HL-60/S4 treated with phorbol 12-myristate 13-acetate at 8.2 ng/mL for 4 days and 3 days (cell line): Measurements from ENCODE around the gene CEP72.
"Not testable (repeated sequence)": the region's sequence is repeated elsewhere in the genome, so short reads cannot be mapped to it uniquely, and the experiment has no call there.

ENCODE experiments used
- in situ Hi-C: fragments of 300-500 bp; cut with MboI; formaldehyde crosslinking; loops from 2 replicates; pipeline ENCODE4 v1.15.0; 2022; ENCODE audit warnings: low sequenced_read_pairs

CEP72 gene

DNA sequence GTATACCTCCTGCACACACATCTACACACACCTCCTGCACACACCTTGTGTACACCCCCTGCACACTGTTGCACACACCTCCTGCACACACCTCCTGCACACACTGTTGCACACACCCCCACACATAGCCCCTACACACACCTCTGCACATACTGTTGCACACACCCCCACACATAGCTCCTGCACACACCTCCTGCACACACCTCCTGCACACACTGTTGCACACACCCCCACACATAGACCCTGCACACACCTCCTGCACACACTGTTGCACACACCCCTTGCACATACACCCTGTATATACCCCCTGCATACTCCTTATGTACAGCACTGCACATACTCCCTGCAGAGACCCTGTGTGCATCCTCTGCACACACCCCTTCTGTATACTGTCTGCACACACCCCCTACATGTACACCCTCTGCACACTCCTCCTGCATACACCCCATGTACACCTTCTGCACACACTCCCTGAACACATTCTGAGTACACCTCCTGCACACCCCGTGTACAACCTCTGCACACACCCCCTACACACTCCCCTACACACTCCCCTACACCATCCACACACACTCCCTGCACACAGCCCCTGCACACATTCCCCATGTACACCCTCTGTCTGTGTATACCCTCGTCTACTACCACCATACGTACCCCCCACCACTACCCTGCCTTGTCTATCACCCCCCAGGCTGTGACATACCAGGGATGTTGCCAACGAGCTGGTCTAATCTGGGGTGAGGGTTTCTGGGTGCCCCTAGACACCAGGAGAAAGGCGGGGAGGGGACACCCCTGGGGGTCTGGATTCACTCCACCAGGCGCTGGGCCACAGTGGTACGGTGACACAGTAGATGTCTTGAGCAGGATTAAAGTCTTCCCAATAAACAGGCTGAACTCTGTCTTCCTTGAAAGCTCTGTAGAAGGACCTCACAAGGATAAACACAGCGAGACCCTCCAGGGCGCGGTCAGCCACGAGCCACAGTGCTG, 1.1 kb upstream of the CEP72 start:
- in situ Hi-C loops = no loop called here

DNA sequence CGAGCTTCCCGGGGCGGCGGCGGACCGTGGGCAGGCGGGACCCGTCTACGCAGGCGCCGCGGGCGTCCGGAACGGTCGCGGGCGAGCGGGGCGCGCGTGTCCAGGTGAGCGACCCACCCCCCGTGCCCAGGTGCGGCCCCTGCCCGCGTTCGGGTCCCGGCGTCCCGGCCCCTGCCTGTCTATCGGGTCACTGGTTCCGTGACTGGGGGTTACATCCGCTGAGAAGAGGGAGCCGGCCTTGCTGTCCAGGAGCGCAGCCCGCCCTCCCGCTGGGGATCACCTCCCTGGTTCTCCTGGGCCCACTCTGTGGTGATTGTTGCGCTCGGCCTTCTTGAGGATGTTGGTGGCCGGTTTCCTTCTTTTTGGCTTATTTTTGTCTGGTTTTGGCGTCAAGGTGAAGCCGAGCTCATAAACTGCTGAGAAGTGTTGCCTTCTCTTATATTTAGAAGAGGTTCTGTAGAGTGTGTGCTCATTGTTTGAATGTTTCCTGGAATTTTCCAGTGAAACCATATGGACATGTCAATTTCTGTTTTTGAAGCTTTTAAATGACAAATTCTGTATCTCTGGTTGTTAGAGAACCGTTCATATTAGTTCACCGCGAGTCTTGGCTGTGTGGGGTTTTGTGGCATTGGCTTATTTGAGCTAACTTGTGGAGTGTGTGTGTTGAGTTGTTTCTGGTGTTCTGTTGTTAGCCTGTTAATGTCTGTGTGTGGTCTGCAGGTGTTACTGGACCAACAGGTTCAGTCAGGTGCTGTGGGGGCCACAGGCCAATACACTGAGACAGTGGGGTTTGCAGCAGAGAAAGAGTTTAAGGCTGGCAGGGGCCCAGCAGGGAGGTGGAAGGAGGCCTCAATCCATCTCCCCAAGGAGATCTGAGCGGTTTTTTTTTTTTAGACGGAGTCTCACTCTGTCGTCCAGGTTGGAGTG, 621 bp downstream of the CEP72 start:
- in situ Hi-C loops = no loop called here

- in situ Hi-C loops = no loop called here
Observed at GRCh38 chr5:616484-617039, 4.4 kb downstream of the CEP72 start.

DNA sequence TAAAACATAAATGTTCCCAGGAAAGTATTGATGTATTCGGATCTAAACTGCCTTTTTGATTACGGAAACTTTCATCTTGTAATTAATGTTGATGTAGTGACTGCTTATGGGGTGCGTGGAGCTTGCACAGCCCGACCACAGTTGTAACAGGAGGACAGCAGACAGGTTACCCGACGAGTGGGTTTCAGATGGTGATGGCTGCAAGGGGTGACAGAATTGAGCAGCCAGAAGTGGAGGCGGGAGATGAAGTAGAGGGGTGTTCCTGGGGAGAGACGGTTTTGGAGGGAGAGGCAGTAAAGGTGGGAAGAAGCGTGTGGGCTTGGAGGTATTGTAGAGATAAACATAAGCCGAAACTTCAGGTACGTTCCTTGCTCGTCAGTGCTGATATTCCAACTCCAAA, 5.8 kb downstream of the CEP72 start:
- in situ Hi-C loops = no loop called here

GRCh38 chr5:618450-618849, 6.3 kb downstream of the CEP72 start:
- in situ Hi-C loops = no loop called here

DNA sequence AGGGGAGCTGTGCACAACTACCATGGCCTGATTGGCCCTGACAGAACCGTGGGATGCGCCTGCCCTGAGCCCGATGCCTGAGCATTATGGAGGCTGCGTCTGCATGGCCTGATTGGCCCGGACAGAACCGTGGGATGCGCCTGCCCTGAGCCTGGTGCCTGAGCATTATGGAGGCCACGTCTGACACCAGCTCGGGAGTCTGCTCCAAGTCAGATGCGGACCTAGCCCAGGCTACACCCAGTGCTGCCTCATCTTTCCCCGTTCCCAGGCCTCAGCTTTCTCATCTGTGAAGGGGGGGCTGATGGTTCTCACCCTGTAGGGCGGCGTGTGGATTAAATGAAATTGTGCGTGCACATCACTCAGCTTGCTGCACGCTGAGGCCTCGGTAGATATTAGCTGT, 7.3 kb downstream of the CEP72 start:
- in situ Hi-C loops = no loop called here

DNA sequence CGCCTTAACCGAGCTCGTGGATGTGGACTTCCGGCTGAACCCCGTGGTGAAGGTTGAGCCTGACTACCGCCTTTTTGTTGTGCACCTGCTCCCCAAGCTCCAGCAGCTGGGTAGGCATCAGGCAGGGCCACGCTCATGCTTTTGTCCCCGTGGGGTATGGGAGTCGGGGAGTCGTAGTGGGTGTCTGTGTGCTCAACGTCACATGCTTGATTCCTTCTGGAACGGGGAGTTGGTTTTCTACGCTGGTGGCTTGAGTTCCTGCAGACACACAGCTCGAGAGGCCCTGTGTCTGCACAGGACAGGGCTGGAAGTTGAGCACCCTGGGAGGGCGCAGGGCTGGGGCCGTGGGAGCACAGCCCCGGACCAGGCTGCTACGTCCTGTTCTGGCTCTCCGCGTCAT, 8.0 kb downstream of the CEP72 start:
- in situ Hi-C loops = no loop called here

GRCh38 chr5:620586-621180, 8.5 kb downstream of the CEP72 start:
- in situ Hi-C loops = no loop called here

GRCh38 chr5:621341-621761, 9.2 kb downstream of the CEP72 start:
- in situ Hi-C loops = no loop called here

DNA sequence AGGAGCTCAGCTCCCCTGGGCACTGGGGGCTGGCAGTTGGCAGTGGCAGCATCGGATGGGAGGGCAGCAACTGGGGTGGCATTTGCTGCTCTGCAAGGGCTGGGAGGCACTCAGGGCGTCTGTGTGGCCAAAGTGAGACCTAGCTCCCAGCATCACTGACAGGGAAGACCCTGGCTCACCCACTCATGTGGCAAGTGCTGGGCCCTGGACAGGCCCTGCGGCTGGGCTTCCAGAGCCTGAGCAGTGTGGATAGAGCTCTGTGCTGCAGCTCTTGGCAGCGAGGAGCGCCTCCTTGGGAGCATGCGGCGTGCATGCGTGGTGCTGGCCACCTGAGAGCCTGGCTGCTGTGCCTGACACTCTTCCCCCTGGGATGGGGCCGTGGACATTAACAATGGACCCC, 10.2 kb downstream of the CEP72 start:
- in situ Hi-C loops = no loop called here

GRCh38 chr5:622946-623522, 10.9 kb downstream of the CEP72 start:
- in situ Hi-C loops = no loop called here

DNA sequence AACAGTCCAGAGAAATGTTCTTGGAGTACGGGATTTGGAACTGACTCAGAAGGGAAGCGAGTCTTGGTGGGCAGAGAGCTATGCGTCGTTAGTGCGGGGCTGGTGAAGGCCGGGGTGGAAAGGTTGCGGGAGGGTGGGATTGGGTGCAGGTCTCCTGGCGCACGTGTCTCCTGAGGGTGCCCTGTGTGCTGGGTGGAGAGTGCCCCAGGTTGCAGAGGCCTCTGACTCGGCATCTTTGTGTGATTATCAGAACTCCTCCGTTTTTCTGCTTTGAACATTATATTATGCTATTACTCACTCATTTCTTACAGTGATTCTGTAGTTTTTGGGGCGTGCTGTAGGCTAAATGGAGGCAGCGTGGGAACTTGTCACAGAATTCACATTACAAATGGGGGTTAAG, 11.4 kb downstream of the CEP72 start:
- in situ Hi-C loops = no loop called here

- in situ Hi-C loops = no loop called here
Observed at GRCh38 chr5:624118-624950, 12.2 kb downstream of the CEP72 start.

DNA sequence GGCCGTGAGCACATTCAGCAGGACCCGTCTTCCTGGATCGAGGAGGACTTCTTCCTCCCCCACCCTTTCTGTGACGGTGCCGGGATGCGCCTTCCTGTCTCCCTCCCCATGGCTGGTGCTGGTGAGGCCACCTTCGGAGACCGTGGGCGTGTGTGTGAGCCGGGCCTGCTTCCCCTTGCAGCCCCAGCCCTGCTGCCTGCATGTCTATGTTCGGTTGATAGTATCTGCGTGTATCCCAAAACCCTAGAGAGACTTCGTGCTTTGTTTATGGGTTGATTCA, 12.8 kb downstream of the CEP72 start:
- in situ Hi-C loops = no loop called here

DNA sequence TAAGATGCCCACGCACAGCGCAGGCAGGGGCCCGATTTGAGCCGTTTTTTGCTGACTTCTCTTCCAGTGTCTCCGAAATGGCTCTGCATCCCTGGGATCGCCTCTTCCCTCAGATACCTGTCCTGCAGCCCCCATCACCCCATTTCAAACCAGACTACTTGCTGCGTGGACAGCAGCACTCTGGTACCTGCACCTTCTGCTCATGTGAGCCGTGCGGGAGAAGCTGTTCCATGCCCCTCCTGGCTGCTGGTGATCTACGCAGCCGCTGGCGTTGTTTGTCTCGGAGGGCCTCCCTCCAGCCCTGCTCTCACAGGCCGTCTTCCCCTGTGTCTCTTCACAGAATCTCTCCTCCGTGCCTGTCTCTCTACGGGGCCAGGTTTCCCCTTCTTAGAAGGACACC, 13.4 kb downstream of the CEP72 start:
- in situ Hi-C loops = no loop called here

DNA sequence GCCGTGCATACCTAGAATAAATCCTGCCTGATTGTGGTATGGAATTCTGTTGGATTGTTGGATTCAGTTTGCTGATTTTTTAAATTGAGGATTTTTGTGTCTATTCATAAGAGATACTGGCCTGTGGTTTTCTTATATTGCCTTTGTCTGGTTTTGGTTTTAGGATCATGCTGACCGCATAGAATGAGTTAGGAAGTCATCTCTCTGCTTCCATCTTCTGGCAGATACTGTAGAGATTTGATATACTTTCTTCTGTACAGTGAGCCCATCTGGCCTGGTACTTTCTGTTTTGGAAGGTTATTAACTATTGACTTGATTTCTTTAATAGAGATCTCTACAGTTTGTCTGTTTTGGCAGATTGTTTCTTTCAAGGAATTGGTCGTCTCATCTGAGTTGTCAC, 14.7 kb downstream of the CEP72 start:
- in situ Hi-C loops = no loop called here

DNA sequence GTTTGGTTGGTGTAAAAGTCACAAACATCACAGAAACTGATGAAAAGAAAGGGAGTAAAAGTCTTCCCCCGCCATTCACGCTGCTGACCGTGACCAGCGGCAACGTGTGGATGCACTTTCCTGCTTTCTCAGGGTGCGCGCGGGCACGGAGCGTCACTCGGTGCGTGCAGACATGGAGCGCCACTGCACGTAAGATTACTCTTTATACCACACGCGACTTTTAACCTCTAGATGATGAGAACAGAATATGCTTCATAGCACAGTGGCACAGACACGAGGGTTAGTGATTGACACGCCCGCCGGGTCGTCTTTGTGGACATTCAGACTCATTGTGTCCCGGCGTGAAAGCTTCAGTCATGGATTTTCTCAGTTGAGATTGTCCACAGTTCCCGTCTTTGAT, 15.7 kb downstream of the CEP72 start:
- in situ Hi-C loops = no loop called here

- in situ Hi-C loops = not testable (repeated sequence)
Observed at GRCh38 chr5:628351-629205, 16.4 kb downstream of the CEP72 start.

GRCh38 chr5:633501-633955, 21.4 kb downstream of the CEP72 start:
- in situ Hi-C loops = no loop called here
